NCI-H146 treated with DMSO at 0.1 percent for 48 hours (cell line): ENCODE data around the gene GREM2.

Experiments used
- DNase-seq: peaks from one replicate; lab custom pipeline; 2025; ENCODE audit not compliant: unreplicated experiment; lab: John Stamatoyannopoulos, UW

GREM2 gene

GRCh38 chr1:240501115-240501514, 110.8 kb downstream of the GREM2 start:
- no peak for DNase-seq

GRCh38 chr1:240500647-240501046, 111.3 kb downstream of the GREM2 start:
- no peak for DNase-seq

GRCh38 chr1:240499012-240499411, 112.9 kb downstream of the GREM2 start:
- DNase-seq = no peak

GRCh38 chr1:240498335-240498734, 113.6 kb downstream of the GREM2 start:
- DNase-seq = no peak

GRCh38 chr1:240497908-240498307, 114.0 kb downstream of the GREM2 start:
- no peak for DNase-seq

GRCh38 chr1:240496941-240497340, 115.0 kb downstream of the GREM2 start:
- DNase-seq = no peak

- DNase-seq = no peak
These were observed 115.6 kb downstream of the GREM2 start for GRCh38 chr1:240496356-240496755.

GRCh38 chr1:240495601-240496000, 116.4 kb downstream of the GREM2 start:
- no peak for DNase-seq

- DNase-seq = no peak
These were observed 119.0 kb downstream of the GREM2 start for GRCh38 chr1:240492832-240493440.

- no peak for DNase-seq
These were observed 120.2 kb downstream of the GREM2 start for GRCh38 chr1:240491796-240492195.

- DNase-seq = no peak
These were observed 120.8 kb downstream of the GREM2 start for GRCh38 chr1:240491156-240491555.

- DNase-seq = no peak
These were observed 124.5 kb downstream of the GREM2 start for GRCh38 chr1:240487493-240487892.

GRCh38 chr1:240486611-240487010, 125.3 kb downstream of the GREM2 start:
- DNase-seq = no peak

- no peak for DNase-seq
These were observed 127.0 kb downstream of the GREM2 start for GRCh38 chr1:240484804-240485443.

- no peak for DNase-seq
These were observed 133.4 kb downstream of the GREM2 start for GRCh38 chr1:240478536-240478935.

- no peak for DNase-seq
These were observed 136.1 kb downstream of the GREM2 start for GRCh38 chr1:240475832-240476231.

GRCh38 chr1:240474133-240474614, 137.8 kb downstream of the GREM2 start:
- no peak for DNase-seq

- DNase-seq = no peak
These were observed 143.3 kb downstream of the GREM2 start for GRCh38 chr1:240468656-240469055.

GRCh38 chr1:240467895-240468294, 144.1 kb downstream of the GREM2 start:
- no peak for DNase-seq

- no peak for DNase-seq
These were observed 145.4 kb downstream of the GREM2 start for GRCh38 chr1:240466509-240466908.

GRCh38 chr1:240465531-240465940, 146.4 kb downstream of the GREM2 start:
- no peak for DNase-seq

GRCh38 chr1:240464099-240464498, 147.9 kb downstream of the GREM2 start:
- DNase-seq = no peak
